GM23338 (cell line): ENCODE data around the gene CARMIL1. TPM values are rescaled to one million over a fixed set of nuclear protein-coding genes. Genes with fewer than 3 reads are reported as not detected.

Source experiments
- ATAC-seq: fragments of 200-7000 bp; cut with Tn5 transposase; 3 replicates; pipeline ENCODE4 v1.9.1; 2020
- DNase-seq: peaks from one replicate; pipeline ENCODE4 v3.0.0-alpha.2; 2015; ENCODE audit warnings: low spot score
- H2AFZ ChIP-seq: fragments of 200-600 bp; sonication (generic); 2 replicates; pipeline ENCODE4 v1.8.0; 2016; ENCODE audit warnings: antibody characterized with exemption, mild to moderate bottlenecking, moderate library complexity
- H3F3A ChIP-seq: fragments of 200-600 bp; sonication (generic); replicated peaks from 2 replicates; pipeline ENCODE4 v1.8.0; 2017; ENCODE audit warnings: antibody characterized with exemption, mixed run types, low read depth
- H3K27ac ChIP-seq: fragments of 200-600 bp; sonication (generic); 2 replicates; pipeline ENCODE4 v1.6.1; 2016; ENCODE audit warnings: low read depth
- H3K27me3 ChIP-seq: fragments of 200-600 bp; sonication (generic); 2 replicates; pipeline ENCODE4 v1.8.0; 2016; ENCODE audit warnings: mild to moderate bottlenecking, mixed run types, moderate library complexity; ENCODE audit not compliant: insufficient read depth
- H3K36me3 ChIP-seq: fragments of 200-600 bp; sonication (generic); 2 replicates; pipeline ENCODE4 v1.8.0; 2016; ENCODE audit warnings: mild to moderate bottlenecking; ENCODE audit not compliant: insufficient read depth
- H3K4me1 ChIP-seq: fragments of 200-600 bp; sonication (generic); 2 replicates; pipeline ENCODE4 v1.8.0; 2016; ENCODE audit warnings: mild to moderate bottlenecking, moderate library complexity; ENCODE audit not compliant: insufficient read depth
- H3K4me2 ChIP-seq: fragments of 200-600 bp; sonication (generic); 2 replicates; pipeline ENCODE4 v1.7.1; 2017; ENCODE audit warnings: mixed run types
- H3K4me3 ChIP-seq: fragments of 200-600 bp; sonication (generic); 2 replicates; pipeline ENCODE4 v1.6.1; 2016; ENCODE audit warnings: mixed run types
- H3K79me2 ChIP-seq: fragments of 200-600 bp; sonication (generic); replicated peaks from 2 replicates; pipeline ENCODE4 v1.8.0; 2017; ENCODE audit warnings: mild to moderate bottlenecking; ENCODE audit not compliant: insufficient read depth
- H3K9me2 ChIP-seq: fragments of 200-600 bp; sonication (generic); 2 replicates; pipeline ENCODE4 v1.8.0; 2017; ENCODE audit not compliant: insufficient read depth
- H4K20me1 ChIP-seq: fragments of 200-600 bp; sonication (generic); replicated peaks from 2 replicates; pipeline ENCODE4 v1.8.0; 2017; ENCODE audit warnings: mild to moderate bottlenecking; ENCODE audit not compliant: insufficient read depth
- H3K27ac Mint-ChIP-seq: 2 replicates; pipeline ENCODE4 v1.8.0; 2020; ENCODE audit warnings: inconsistent platforms, mild to moderate bottlenecking, moderate library complexity, mixed read lengths
- H3K27me3 Mint-ChIP-seq: 3 replicates; pipeline ENCODE4 v1.8.0; 2022; ENCODE audit warnings: low read depth, mild to moderate bottlenecking, moderate library complexity, mixed read lengths, inconsistent platforms; ENCODE audit not compliant: insufficient read depth, poor library complexity
- H3K36me3 Mint-ChIP-seq: 3 replicates; pipeline ENCODE4 v1.8.0; 2021; ENCODE audit warnings: low read depth, mild to moderate bottlenecking, inconsistent platforms, moderate library complexity, mixed read lengths
- H3K4me1 Mint-ChIP-seq: 3 replicates; pipeline ENCODE4 v1.8.0; 2020; ENCODE audit warnings: mild to moderate bottlenecking, inconsistent platforms, mixed read lengths
- H3K4me3 Mint-ChIP-seq: 3 replicates; pipeline ENCODE4 v1.8.0; 2021; ENCODE audit warnings: moderate library complexity, mild to moderate bottlenecking, inconsistent platforms, mixed read lengths
- H3K9me3 Mint-ChIP-seq: 3 replicates; pipeline ENCODE4 v1.8.0; 2020; ENCODE audit warnings: moderate library complexity, mild to moderate bottlenecking, inconsistent platforms, mixed read lengths
- CREB1 ChIP-seq: fragments of 250-450 bp; sonication (Bioruptor Pico); IDR thresholded peaks from 2 replicates; pipeline ENCODE4 v1.5.0; 2020; ENCODE audit warnings: low read depth, mild to moderate bottlenecking, moderate library complexity
- EZH2 ChIP-seq: fragments of 200-600 bp; sonication (generic); IDR thresholded peaks from one replicate; pipeline ENCODE4 v1.8.0; 2017; ENCODE audit warnings: antibody characterized with exemption, mild to moderate bottlenecking, low read depth; ENCODE audit not compliant: unreplicated experiment
- EZH2phosphoT487 ChIP-seq: fragments of 200-600 bp; sonication (generic); IDR thresholded peaks from one replicate; pipeline ENCODE4 v1.8.1; 2018; ENCODE audit warnings: antibody characterized with exemption; ENCODE audit not compliant: unreplicated experiment
- JUNB ChIP-seq: IDR thresholded peaks from one replicate; pipeline ENCODE4 v1.6.1; 2016; ENCODE audit warnings: antibody characterized with exemption; ENCODE audit not compliant: unreplicated experiment
- NANOG ChIP-seq: IDR thresholded peaks from 2 replicates; pipeline ENCODE4 v1.6.1; 2016; ENCODE audit warnings: antibody characterized with exemption, borderline replicate concordance
- POLR2AphosphoS5 ChIP-seq: IDR thresholded peaks from 2 replicates; pipeline ENCODE4 v1.6.1; 2016; ENCODE audit warnings: antibody characterized with exemption, low read depth
- STAT1 ChIP-seq: IDR thresholded peaks from one replicate; pipeline ENCODE4 v1.6.1; 2016; ENCODE audit warnings: antibody characterized with exemption; ENCODE audit not compliant: unreplicated experiment
- ZNF114 ChIP-seq: fragments of 250-450 bp; sonication (Bioruptor Pico); IDR thresholded peaks from 2 replicates; pipeline ENCODE4 v1.5.0; 2020; ENCODE audit warnings: mild to moderate bottlenecking, moderate library complexity
- ZNF331 ChIP-seq: fragments of 250-450 bp; sonication (Bioruptor Pico); IDR thresholded peaks from 2 replicates; pipeline ENCODE4 v1.5.0; 2020; ENCODE audit warnings: low read depth, mild to moderate bottlenecking, moderate library complexity
- polyA plus RNA-seq: library from polyadenylated mRNA; unstranded; fragments of >200 nt; fragmentation: Nextera tagmentation; extraction: Ambion mirVana; gene quantifications from 2 replicates; pipeline ENCODE4 v1.2.1, GENCODE V29; 2016
- total RNA-seq: library from RNA; depleted of rRNA; stranded (reverse); fragments of >200 nt; shearing (Covaris generic); gene quantifications from 2 replicates; pipeline ENCODE4 v1.2.3, GENCODE V29; 2014
- TF ChIP-seq, protein P1 (sequence below), 2 experiments: fragments of 200-600 bp in 1 of 2; sonication (generic) in 1 of 2; conservative IDR thresholded peaks; 2 replicates each; pipeline versions ENCODE4 v1.5.1 to v1.6.1; 2016 to 2017; ENCODE audit warnings: antibody characterized with exemption in 2 of 2, low read depth in 2 of 2, mild to moderate bottlenecking in 2 of 2, moderate library complexity in 1 of 2
- TF ChIP-seq, protein P2 (sequence below): IDR thresholded peaks from one replicate; pipeline ENCODE4 v1.6.1; 2018; ENCODE audit warnings: antibody characterized with exemption; ENCODE audit not compliant: unreplicated experiment
- TF ChIP-seq, protein P3 (sequence below): IDR thresholded peaks from 2 replicates; pipeline ENCODE4 v1.6.1; 2016; ENCODE audit warnings: antibody characterized with exemption
- TF ChIP-seq, protein P4 (sequence below): fragments of 250-450 bp; sonication (Bioruptor Pico); IDR thresholded peaks from 2 replicates; pipeline ENCODE4 v1.5.0; 2020; ENCODE audit warnings: mild to moderate bottlenecking, moderate library complexity

Gene CARMIL1
- total and polyA plus RNA-seq, 2 experiments from 2014 or later: 43.2 to 66.9 TPM

DNA sequence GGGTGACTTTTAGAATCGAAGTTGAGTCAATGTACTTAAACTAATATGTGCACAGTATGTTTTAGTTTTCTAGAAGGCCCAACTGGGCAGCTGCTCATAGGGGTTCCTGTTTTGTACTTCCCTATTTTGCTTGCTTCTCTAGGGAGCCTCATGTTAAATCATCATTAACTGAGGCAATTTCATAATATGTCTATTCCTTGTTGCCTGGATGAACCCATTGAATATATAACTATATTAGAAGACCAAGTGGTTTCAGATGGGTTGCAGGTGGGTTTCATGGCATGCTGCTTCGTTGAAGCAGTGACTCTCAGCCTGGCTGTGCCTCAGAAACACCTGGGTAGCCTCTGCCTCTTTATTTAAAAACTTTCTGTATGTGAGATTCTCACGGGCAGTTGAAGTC lies 22.2 kb downstream of the CARMIL1 start:
- no peak for ATAC-seq
- no peak for DNase-seq
- H3K9me2 ChIP-seq: no peaks in the 10 kb centered on the region
- H3K4me2 ChIP-seq: no peak overlapping the region
- H3F3A ChIP-seq: no peaks in the 10 kb centered on the region
- TF ChIP-seq, protein P1, sequence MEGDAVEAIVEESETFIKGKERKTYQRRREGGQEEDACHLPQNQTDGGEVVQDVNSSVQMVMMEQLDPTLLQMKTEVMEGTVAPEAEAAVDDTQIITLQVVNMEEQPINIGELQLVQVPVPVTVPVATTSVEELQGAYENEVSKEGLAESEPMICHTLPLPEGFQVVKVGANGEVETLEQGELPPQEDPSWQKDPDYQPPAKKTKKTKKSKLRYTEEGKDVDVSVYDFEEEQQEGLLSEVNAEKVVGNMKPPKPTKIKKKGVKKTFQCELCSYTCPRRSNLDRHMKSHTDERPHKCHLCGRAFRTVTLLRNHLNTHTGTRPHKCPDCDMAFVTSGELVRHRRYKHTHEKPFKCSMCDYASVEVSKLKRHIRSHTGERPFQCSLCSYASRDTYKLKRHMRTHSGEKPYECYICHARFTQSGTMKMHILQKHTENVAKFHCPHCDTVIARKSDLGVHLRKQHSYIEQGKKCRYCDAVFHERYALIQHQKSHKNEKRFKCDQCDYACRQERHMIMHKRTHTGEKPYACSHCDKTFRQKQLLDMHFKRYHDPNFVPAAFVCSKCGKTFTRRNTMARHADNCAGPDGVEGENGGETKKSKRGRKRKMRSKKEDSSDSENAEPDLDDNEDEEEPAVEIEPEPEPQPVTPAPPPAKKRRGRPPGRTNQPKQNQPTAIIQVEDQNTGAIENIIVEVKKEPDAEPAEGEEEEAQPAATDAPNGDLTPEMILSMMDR (conservative IDR thresholded peaks at IDR 0.05; ENCODE audit: low read depth in 2 of 2): no peak
- TF ChIP-seq STAT1: no peak
- no peak for TF ChIP-seq ZNF331 (CRISPR knock-in tag)
- no peak for TF ChIP-seq POLR2AphosphoS5
- TF ChIP-seq JUNB: no peak
- TF ChIP-seq NANOG: no peak
- TF ChIP-seq, protein P2, sequence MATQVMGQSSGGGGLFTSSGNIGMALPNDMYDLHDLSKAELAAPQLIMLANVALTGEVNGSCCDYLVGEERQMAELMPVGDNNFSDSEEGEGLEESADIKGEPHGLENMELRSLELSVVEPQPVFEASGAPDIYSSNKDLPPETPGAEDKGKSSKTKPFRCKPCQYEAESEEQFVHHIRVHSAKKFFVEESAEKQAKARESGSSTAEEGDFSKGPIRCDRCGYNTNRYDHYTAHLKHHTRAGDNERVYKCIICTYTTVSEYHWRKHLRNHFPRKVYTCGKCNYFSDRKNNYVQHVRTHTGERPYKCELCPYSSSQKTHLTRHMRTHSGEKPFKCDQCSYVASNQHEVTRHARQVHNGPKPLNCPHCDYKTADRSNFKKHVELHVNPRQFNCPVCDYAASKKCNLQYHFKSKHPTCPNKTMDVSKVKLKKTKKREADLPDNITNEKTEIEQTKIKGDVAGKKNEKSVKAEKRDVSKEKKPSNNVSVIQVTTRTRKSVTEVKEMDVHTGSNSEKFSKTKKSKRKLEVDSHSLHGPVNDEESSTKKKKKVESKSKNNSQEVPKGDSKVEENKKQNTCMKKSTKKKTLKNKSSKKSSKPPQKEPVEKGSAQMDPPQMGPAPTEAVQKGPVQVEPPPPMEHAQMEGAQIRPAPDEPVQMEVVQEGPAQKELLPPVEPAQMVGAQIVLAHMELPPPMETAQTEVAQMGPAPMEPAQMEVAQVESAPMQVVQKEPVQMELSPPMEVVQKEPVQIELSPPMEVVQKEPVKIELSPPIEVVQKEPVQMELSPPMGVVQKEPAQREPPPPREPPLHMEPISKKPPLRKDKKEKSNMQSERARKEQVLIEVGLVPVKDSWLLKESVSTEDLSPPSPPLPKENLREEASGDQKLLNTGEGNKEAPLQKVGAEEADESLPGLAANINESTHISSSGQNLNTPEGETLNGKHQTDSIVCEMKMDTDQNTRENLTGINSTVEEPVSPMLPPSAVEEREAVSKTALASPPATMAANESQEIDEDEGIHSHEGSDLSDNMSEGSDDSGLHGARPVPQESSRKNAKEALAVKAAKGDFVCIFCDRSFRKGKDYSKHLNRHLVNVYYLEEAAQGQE: no peak
- TF ChIP-seq ZNF114: no peak
- TF ChIP-seq, protein P3, sequence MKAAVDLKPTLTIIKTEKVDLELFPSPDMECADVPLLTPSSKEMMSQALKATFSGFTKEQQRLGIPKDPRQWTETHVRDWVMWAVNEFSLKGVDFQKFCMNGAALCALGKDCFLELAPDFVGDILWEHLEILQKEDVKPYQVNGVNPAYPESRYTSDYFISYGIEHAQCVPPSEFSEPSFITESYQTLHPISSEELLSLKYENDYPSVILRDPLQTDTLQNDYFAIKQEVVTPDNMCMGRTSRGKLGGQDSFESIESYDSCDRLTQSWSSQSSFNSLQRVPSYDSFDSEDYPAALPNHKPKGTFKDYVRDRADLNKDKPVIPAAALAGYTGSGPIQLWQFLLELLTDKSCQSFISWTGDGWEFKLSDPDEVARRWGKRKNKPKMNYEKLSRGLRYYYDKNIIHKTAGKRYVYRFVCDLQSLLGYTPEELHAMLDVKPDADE: no peak
- no peak for TF ChIP-seq EZH2phosphoT487
- no peak for TF ChIP-seq CREB1 (CRISPR knock-in tag)
- TF ChIP-seq EZH2: no peak
- TF ChIP-seq, protein P4, sequence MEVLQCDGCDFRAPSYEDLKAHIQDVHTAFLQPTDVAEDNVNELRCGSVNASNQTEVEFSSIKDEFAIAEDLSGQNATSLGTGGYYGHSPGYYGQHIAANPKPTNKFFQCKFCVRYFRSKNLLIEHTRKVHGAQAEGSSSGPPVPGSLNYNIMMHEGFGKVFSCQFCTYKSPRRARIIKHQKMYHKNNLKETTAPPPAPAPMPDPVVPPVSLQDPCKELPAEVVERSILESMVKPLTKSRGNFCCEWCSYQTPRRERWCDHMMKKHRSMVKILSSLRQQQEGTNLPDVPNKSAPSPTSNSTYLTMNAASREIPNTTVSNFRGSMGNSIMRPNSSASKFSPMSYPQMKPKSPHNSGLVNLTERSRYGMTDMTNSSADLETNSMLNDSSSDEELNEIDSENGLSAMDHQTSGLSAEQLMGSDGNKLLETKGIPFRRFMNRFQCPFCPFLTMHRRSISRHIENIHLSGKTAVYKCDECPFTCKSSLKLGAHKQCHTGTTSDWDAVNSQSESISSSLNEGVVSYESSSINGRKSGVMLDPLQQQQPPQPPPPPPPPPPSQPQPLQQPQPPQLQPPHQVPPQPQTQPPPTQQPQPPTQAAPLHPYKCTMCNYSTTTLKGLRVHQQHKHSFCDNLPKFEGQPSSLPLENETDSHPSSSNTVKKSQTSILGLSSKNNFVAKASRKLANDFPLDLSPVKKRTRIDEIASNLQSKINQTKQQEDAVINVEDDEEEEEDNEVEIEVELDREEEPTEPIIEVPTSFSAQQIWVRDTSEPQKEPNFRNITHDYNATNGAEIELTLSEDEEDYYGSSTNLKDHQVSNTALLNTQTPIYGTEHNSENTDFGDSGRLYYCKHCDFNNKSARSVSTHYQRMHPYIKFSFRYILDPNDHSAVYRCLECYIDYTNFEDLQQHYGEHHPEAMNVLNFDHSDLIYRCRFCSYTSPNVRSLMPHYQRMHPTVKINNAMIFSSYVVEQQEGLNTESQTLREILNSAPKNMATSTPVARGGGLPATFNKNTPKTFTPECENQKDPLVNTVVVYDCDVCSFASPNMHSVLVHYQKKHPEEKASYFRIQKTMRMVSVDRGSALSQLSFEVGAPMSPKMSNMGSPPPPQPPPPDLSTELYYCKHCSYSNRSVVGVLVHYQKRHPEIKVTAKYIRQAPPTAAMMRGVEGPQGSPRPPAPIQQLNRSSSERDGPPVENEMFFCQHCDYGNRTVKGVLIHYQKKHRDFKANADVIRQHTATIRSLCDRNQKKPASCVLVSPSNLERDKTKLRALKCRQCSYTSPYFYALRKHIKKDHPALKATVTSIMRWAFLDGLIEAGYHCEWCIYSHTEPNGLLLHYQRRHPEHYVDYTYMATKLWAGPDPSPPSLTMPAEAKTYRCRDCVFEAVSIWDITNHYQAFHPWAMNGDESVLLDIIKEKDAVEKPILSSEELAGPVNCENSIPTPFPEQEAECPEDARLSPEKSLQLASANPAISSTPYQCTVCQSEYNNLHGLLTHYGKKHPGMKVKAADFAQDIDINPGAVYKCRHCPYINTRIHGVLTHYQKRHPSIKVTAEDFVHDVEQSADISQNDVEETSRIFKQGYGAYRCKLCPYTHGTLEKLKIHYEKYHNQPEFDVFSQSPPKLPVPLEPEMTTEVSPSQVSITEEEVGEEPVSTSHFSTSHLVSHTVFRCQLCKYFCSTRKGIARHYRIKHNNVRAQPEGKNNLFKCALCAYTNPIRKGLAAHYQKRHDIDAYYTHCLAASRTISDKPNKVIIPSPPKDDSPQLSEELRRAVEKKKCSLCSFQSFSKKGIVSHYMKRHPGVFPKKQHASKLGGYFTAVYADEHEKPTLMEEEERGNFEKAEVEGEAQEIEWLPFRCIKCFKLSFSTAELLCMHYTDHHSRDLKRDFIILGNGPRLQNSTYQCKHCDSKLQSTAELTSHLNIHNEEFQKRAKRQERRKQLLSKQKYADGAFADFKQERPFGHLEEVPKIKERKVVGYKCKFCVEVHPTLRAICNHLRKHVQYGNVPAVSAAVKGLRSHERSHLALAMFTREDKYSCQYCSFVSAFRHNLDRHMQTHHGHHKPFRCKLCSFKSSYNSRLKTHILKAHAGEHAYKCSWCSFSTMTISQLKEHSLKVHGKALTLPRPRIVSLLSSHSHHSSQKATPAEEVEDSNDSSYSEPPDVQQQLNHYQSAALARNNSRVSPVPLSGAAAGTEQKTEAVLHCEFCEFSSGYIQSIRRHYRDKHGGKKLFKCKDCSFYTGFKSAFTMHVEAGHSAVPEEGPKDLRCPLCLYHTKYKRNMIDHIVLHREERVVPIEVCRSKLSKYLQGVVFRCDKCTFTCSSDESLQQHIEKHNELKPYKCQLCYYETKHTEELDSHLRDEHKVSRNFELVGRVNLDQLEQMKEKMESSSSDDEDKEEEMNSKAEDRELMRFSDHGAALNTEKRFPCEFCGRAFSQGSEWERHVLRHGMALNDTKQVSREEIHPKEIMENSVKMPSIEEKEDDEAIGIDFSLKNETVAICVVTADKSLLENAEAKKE (CRISPR knock-in tag): no peak
- no peak overlapping the region for H3K27ac Mint-ChIP-seq
- H4K20me1 ChIP-seq: peaks cover 22% of the 10 kb centered on the region; the same call in 1 of the 2 replicates
- peak overlapping the region; percentile 34; the same call in 1 of the 2 replicates for H3K27ac ChIP-seq
- no peaks in the 10 kb centered on the region for H3K27me3 ChIP-seq
- H3K36me3 Mint-ChIP-seq: peaks cover 10% of the 10 kb centered on the region; the same call in 2 of the 3 replicates
- no peak overlapping the region for H3K4me3 Mint-ChIP-seq
- no peak overlapping the region for H3K4me3 ChIP-seq
- peaks cover 2% of the 10 kb centered on the region for H3K27me3 Mint-ChIP-seq
- peaks cover 34% of the 10 kb centered on the region for H3K4me1 ChIP-seq
- H2AFZ ChIP-seq: no peak overlapping the region
- peaks cover 29% of the 10 kb centered on the region for H3K4me1 Mint-ChIP-seq
- peaks cover 11% of the 10 kb centered on the region; the same call in 2 of the 3 replicates for H3K9me3 Mint-ChIP-seq
- H3K36me3 ChIP-seq: no peaks in the 10 kb centered on the region
- H3K79me2 ChIP-seq: peaks cover 100% of the 10 kb centered on the region
